ENCODE measurements around the gene KLF11.

The KLF11 gene

GRCh38 chr2:10064932-10065772 lies 21.8 kb downstream of the KLF11 start:
- Histone ChIP-seq H3K36me3 (ENCODE audit: control insufficient read depth, insufficient read depth, low read length) (no peaks in the 10 kb centered on the region), H3K27ac (ENCODE audit: low read length) (no peak overlapping the region), H3K27me3 (ENCODE audit: control insufficient read depth, insufficient read depth, low read length) (no peaks in the 10 kb centered on the region), H3K4me1 (ENCODE audit: control insufficient read depth, insufficient read depth, low read length) (no peaks in the 10 kb centered on the region; the same call in 1 of the 2 replicates), H3K4me3 (ENCODE audit: low read length) (no peak overlapping the region), H3K9me3 (ENCODE audit: control insufficient read depth, insufficient read depth, low read length) (no peaks in the 10 kb centered on the region)
- no CpG with 5 or more reads among the region's 18 CpGs for WGBS (ENCODE audit: insufficient coverage, insufficient read length)
- no peak for DNase-seq (ENCODE audit: low read depth, low spot score)

- H3K36me3 ChIP-seq (ENCODE audit: control insufficient read depth, insufficient read depth, low read length), result no peaks in the 10 kb centered on the region
- H3K9me3 ChIP-seq (ENCODE audit: control insufficient read depth, insufficient read depth, low read length), result no peaks in the 10 kb centered on the region
- H3K27ac ChIP-seq (ENCODE audit: low read length), result no peak overlapping the region
- no peaks in the 10 kb centered on the region for H3K27me3 ChIP-seq (ENCODE audit: control insufficient read depth, insufficient read depth, low read length)
- no CpG with 5 or more reads among the region's 6 CpGs for WGBS (ENCODE audit: insufficient coverage, insufficient read length)
- no peak overlapping the region for H3K4me3 ChIP-seq (ENCODE audit: low read length)
- DNase-seq (ENCODE audit: low read depth, low spot score), result no peak
- no peaks in the 10 kb centered on the region; the same call in 1 of the 2 replicates for H3K4me1 ChIP-seq (ENCODE audit: control insufficient read depth, insufficient read depth, low read length)
These were observed 22.4 kb downstream of the KLF11 start for GRCh38 chr2:10065773-10066055.

- no peak overlapping the region for H3K27ac ChIP-seq (ENCODE audit: low read length)
- no peak overlapping the region for H3K4me3 ChIP-seq (ENCODE audit: low read length)
- H3K9me3 ChIP-seq (ENCODE audit: control insufficient read depth, insufficient read depth, low read length), result no peaks in the 10 kb centered on the region
- no CpG with 5 or more reads among the region's 2 CpGs for WGBS (ENCODE audit: insufficient coverage, insufficient read length)
- no peaks in the 10 kb centered on the region for H3K27me3 ChIP-seq (ENCODE audit: control insufficient read depth, insufficient read depth, low read length)
- H3K4me1 ChIP-seq (ENCODE audit: control insufficient read depth, insufficient read depth, low read length), result no peaks in the 10 kb centered on the region
- no peaks in the 10 kb centered on the region for H3K36me3 ChIP-seq (ENCODE audit: control insufficient read depth, insufficient read depth, low read length)
- DNase-seq (ENCODE audit: low read depth, low spot score), result no peak
These were observed 24.0 kb downstream of the KLF11 start for GRCh38 chr2:10067330-10067729.

- no peak overlapping the region for H3K4me3 ChIP-seq (ENCODE audit: low read length)
- H3K27ac ChIP-seq (ENCODE audit: low read length), result no peak overlapping the region
- no peaks in the 10 kb centered on the region for H3K27me3 ChIP-seq (ENCODE audit: control insufficient read depth, insufficient read depth, low read length)
- H3K9me3 ChIP-seq (ENCODE audit: control insufficient read depth, insufficient read depth, low read length), result no peaks in the 10 kb centered on the region
- H3K36me3 ChIP-seq (ENCODE audit: control insufficient read depth, insufficient read depth, low read length), result no peaks in the 10 kb centered on the region
- no peaks in the 10 kb centered on the region for H3K4me1 ChIP-seq (ENCODE audit: control insufficient read depth, insufficient read depth, low read length)
- WGBS (ENCODE audit: insufficient coverage, insufficient read length), result no CpG with 5 or more reads among the region's 1 CpG
- no peak for DNase-seq (ENCODE audit: low read depth, low spot score)
These were observed 24.5 kb downstream of the KLF11 start for GRCh38 chr2:10067881-10068280.

- WGBS (ENCODE audit: insufficient coverage, insufficient read length), result no CpG with 5 or more reads among the region's 16 CpGs
- H3K4me1 ChIP-seq (ENCODE audit: control insufficient read depth, insufficient read depth, low read length), result no peaks in the 10 kb centered on the region; the same call in 1 of the 2 replicates
These were observed 27.8 kb downstream of the KLF11 start for GRCh38 chr2:10071176-10071575.

GRCh38 chr2:10071595-10071994 lies 28.2 kb downstream of the KLF11 start:
- no peak for DNase-seq (ENCODE audit: low read depth, low spot score)
- Histone ChIP-seq H3K36me3 (ENCODE audit: control insufficient read depth, insufficient read depth, low read length) (no peaks in the 10 kb centered on the region), H3K4me1 (ENCODE audit: control insufficient read depth, insufficient read depth, low read length) (no peaks in the 10 kb centered on the region; the same call in 1 of the 2 replicates), H3K4me3 (ENCODE audit: low read length) (no peak overlapping the region), H3K27me3 (ENCODE audit: control insufficient read depth, insufficient read depth, low read length) (no peaks in the 10 kb centered on the region), H3K9me3 (ENCODE audit: control insufficient read depth, insufficient read depth, low read length) (no peaks in the 10 kb centered on the region), H3K27ac (ENCODE audit: low read length) (no peak overlapping the region)
- no CpG with 5 or more reads among the region's 7 CpGs for WGBS (ENCODE audit: insufficient coverage, insufficient read length)

More at GRCh38 chr2:10071176-10071575, 27.8 kb downstream of the KLF11 start:
- no peaks in the 10 kb centered on the region for H3K9me3 ChIP-seq (ENCODE audit: control insufficient read depth, insufficient read depth, low read length)
- no peak for DNase-seq (ENCODE audit: low read depth, low spot score)
- H3K36me3 ChIP-seq (ENCODE audit: control insufficient read depth, insufficient read depth, low read length), result no peaks in the 10 kb centered on the region
- no peak overlapping the region for H3K27ac ChIP-seq (ENCODE audit: low read length)
- H3K27me3 ChIP-seq (ENCODE audit: control insufficient read depth, insufficient read depth, low read length), result no peaks in the 10 kb centered on the region
- H3K4me3 ChIP-seq (ENCODE audit: low read length), result no peak overlapping the region

- Histone ChIP-seq H3K9me3 (ENCODE audit: control insufficient read depth, insufficient read depth, low read length) (no peaks in the 10 kb centered on the region), H3K27me3 (ENCODE audit: control insufficient read depth, insufficient read depth, low read length) (no peaks in the 10 kb centered on the region), H3K4me1 (ENCODE audit: control insufficient read depth, insufficient read depth, low read length) (no peaks in the 10 kb centered on the region; the same call in 1 of the 2 replicates), H3K36me3 (ENCODE audit: control insufficient read depth, insufficient read depth, low read length) (no peaks in the 10 kb centered on the region), H3K27ac (ENCODE audit: low read length) (no peak overlapping the region), H3K4me3 (ENCODE audit: low read length) (no peak overlapping the region)
- WGBS (ENCODE audit: insufficient coverage, insufficient read length), result no CpG with 5 or more reads among the region's 20 CpGs
- DNase-seq (ENCODE audit: low read depth, low spot score), result no peak
These were observed 29.5 kb downstream of the KLF11 start for GRCh38 chr2:10072656-10073480.

- H3K27me3 ChIP-seq (ENCODE audit: control insufficient read depth, insufficient read depth, low read length), result peaks cover 7% of the 10 kb centered on the region; the same call in 1 of the 2 replicates
- WGBS (ENCODE audit: insufficient coverage, insufficient read length), result no CpG with 5 or more reads among the region's 8 CpGs
- DNase-seq (ENCODE audit: low read depth, low spot score), result no peak
- no peaks in the 10 kb centered on the region for H3K9me3 ChIP-seq (ENCODE audit: control insufficient read depth, insufficient read depth, low read length)
- H3K4me1 ChIP-seq (ENCODE audit: control insufficient read depth, insufficient read depth, low read length), result no peaks in the 10 kb centered on the region; the same call in 1 of the 2 replicates
- no peaks in the 10 kb centered on the region for H3K36me3 ChIP-seq (ENCODE audit: control insufficient read depth, insufficient read depth, low read length)
- no peak overlapping the region for H3K4me3 ChIP-seq (ENCODE audit: low read length)
- H3K27ac ChIP-seq (ENCODE audit: low read length), result no peak overlapping the region
These were observed 30.4 kb downstream of the KLF11 start for GRCh38 chr2:10073706-10074105.

GRCh38 chr2:10075101-10075500 lies 31.8 kb downstream of the KLF11 start:
- H3K9me3 ChIP-seq (ENCODE audit: control insufficient read depth, insufficient read depth, low read length), result no peaks in the 10 kb centered on the region
- H3K4me1 ChIP-seq (ENCODE audit: control insufficient read depth, insufficient read depth, low read length), result no peaks in the 10 kb centered on the region; the same call in 1 of the 2 replicates
- no peak for DNase-seq (ENCODE audit: low read depth, low spot score)
- H3K27me3 ChIP-seq (ENCODE audit: control insufficient read depth, insufficient read depth, low read length), result peaks cover 8% of the 10 kb centered on the region; the same call in 1 of the 2 replicates
- WGBS (ENCODE audit: insufficient coverage, insufficient read length), result no CpG with 5 or more reads among the region's 13 CpGs
- no peak overlapping the region for H3K27ac ChIP-seq (ENCODE audit: low read length)
- H3K36me3 ChIP-seq (ENCODE audit: control insufficient read depth, insufficient read depth, low read length), result no peaks in the 10 kb centered on the region
- no peak overlapping the region for H3K4me3 ChIP-seq (ENCODE audit: low read length)

- H3K27ac ChIP-seq (ENCODE audit: low read length), result no peak overlapping the region
- H3K27me3 ChIP-seq (ENCODE audit: control insufficient read depth, insufficient read depth, low read length), result peaks cover 8% of the 10 kb centered on the region; the same call in 1 of the 2 replicates
- WGBS (ENCODE audit: insufficient coverage, insufficient read length), result no CpG with 5 or more reads among the region's 9 CpGs
- DNase-seq (ENCODE audit: low read depth, low spot score), result no peak
- no peaks in the 10 kb centered on the region for H3K9me3 ChIP-seq (ENCODE audit: control insufficient read depth, insufficient read depth, low read length)
- H3K4me1 ChIP-seq (ENCODE audit: control insufficient read depth, insufficient read depth, low read length), result peaks cover 1% of the 10 kb centered on the region; the same call in 1 of the 2 replicates
- H3K36me3 ChIP-seq (ENCODE audit: control insufficient read depth, insufficient read depth, low read length), result no peaks in the 10 kb centered on the region
- no peak overlapping the region for H3K4me3 ChIP-seq (ENCODE audit: low read length)
These were observed 32.3 kb downstream of the KLF11 start for GRCh38 chr2:10075571-10076209.

Data from iPS DF 6.9 (cell line).